ENCODE measurements around the gene NELFA.

NELFA gene

DNA sequence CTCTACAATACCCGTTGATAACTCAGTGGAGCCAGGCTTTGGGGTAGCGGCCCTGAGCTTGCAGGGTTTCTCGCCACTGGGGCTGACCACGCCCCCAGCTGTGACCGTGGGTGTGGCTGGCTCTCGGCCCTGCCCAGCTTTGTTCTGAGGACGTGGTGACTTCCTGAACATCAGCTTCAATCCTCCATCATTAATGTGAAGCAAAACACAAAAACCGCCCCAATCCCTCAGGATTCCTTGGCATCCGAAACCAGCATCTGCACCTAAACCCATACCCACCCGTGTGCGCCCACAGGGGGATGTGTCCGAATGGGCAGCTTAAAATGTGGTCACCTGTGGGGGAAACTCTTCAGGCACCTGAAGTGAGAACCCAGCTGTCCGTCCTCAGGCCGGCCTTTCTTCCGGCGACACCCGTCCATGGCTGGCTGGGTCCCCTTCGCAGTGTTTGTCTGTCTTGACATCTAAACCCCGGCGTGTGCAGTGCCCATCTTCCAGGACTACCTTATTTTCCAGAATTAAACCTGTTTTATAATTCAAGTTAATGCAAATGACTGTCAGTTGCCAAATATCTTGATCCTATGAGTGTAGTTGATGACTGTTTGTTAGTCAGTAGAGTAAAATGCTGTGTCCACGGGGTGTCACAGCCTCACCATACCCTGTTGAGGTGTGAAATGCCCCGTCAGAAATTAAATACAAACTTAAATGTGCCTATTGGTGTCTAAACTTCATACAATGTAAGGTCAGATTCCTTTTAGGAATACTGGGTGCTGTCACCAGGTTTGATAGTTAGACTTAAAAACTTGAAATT lies 27.3 kb downstream of the NELFA start:
- DNase-seq, result peak; percentile 55

DNA sequence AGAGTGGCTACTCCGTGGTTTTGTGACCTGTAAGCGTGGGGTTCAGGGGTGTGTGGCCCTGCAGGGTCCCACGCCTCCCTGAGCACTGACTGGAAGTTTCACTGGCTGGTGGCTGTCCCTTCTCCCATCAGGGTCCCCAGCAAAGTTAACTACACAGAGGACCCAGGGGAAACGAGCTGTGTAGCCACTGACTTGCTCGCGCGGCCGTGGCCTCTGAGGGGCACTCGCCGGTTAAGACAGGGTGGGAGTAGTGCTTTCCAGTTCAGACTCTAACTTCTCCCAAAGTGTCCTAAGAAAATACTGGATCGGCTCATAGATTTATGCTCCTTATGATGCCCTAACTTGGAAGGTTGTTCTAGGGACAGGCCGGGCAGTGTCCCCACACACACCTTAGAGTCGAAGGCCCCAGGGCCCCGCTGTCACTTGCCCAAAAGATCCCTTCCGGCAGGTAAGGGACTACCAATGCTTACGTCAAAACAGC lies 28.2 kb downstream of the NELFA start:
- peak; percentile 53 for DNase-seq

DNA sequence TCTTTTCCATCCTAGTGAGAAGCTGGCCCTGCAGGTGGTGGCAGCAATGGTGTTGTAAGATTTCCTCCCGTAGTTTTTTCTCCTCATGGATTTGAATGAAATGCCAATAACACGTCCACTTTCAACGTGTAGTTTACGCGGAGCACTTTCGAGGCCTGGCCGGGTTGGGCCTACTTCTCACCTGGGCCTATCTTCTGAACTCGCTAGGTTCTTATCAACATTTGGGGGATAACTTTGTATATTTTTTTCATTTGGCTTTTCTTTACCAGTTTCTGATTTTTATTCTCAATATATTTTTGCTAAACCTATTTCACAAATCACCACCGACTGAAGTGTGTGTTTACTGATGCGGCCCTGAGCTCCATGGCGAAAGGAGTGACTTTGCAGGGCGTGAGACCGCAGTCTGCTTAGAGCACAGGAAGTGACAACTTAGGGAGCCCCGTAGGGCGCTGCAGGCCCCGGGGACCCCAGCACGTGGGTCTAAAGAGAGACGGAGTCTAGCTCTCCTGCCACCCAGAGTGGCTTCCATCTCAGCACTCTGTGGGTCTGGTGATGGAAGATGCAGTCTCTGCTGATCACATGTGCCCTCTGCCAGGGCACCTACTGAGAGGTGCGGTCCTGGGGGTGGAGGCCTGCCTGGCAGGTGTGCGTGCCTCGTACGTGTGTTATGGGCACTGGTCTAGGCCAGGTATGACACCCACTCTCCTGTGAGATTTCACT lies 29.1 kb downstream of the NELFA start:
- DNase-seq, result peak; percentile 51

DNA sequence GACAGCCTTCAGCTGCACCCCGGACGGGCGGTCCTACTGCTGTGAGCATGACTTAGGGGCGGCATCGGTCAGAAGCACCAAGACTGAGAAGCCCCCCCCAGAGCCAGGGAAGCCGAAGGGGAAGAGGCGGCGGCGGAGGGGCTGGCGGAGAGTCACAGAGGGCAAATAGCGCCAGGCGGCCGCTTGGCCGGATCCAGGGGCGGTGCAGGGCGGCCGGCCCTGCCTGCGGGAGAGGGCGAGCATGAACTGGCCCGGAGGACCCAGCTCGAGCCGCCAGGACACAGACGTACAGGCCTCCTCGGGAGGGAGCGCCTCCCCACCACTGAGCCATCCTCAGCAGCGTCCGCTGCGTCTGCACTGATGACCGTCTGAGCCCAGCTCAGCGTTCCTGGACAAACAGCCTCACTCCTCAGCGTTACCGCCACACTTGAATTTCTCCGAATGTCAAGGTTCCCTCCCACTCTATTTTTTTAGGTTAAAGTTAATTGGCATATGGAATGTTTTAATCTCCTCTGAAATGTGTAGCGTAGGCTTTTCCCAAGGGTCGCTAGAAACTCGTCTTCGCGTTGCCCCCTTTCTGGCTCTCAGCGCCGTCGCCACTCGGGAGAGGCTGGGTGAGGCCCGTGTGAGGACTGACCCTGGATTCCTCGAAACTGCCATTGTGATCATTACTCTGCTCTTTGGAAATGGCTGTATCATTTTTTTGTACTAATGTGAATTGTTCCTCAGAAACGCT lies 29.9 kb downstream of the NELFA start:
- DNase-seq, result peak; percentile 50

GRCh38 chr4:1978226-1978625 lies 30.5 kb downstream of the NELFA start:
- DNase-seq, result peak; percentile 52

GRCh38 chr4:1976416-1977352 lies 32.1 kb downstream of the NELFA start:
- DNase-seq, result peak; percentile 54

DNA sequence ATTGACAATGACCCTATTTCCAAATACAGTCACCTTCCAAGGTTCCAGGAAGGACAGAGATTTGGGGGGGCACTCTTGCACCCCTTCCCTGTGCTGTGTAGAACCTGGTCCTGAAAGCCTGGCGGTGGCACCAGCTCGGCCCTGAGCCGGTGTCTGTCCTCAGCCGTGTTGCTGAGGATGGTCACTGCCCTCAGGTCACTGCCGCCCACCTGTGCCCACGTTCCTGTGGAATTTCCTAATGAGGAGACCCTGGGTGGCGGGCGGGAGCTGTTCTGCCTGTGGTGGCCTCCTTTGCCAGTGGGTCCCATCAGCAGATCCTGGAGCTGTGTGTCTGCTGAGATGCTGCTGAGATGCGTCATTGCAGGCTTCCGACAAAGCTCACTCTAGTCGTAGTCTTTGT lies 32.9 kb downstream of the NELFA start:
- DNase-seq, result no peak

- no peak for DNase-seq
Observed at GRCh38 chr4:1975391-1975801, 33.4 kb downstream of the NELFA start.

DNA sequence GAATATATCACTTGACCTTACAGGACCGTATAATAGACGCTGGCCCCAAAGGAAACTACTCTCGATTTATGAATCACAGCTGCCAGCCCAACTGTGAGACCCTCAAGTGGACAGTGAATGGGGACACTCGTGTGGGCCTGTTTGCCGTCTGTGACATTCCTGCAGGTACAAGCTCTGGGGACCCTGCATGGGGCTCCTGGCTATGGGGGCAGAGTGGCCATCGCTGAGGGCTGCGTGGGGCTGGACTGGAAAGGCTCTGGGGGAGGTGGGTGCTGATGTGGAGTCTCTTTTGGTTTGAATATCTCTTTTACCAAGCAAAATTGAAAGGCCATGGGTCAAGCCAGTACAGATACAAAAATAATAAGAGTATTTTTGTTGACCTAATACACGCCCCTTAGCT lies 33.9 kb downstream of the NELFA start:
- DNase-seq, result no peak

GRCh38 chr4:1973661-1974060 lies 35.1 kb downstream of the NELFA start:
- no peak for DNase-seq

DNA sequence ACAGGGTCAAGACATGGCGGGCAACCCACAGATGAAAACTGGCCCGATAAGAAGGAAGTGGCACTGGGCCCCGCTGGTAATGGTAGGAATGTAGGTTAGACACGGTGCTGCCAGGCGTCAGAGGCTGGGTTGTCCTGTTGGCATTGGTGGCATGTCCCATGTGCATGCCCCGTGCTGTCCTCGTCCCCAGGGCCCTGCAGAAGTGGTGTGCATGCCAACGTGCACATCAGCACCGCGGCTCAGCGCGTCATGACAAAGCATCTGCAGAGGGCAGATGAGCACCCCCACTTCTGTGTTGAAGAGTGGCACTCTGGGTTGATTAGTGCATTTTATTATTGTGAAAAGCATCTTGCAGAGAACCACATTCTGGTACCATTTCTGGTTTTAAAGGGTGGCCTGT lies 35.6 kb downstream of the NELFA start:
- no peak for DNase-seq

DNA sequence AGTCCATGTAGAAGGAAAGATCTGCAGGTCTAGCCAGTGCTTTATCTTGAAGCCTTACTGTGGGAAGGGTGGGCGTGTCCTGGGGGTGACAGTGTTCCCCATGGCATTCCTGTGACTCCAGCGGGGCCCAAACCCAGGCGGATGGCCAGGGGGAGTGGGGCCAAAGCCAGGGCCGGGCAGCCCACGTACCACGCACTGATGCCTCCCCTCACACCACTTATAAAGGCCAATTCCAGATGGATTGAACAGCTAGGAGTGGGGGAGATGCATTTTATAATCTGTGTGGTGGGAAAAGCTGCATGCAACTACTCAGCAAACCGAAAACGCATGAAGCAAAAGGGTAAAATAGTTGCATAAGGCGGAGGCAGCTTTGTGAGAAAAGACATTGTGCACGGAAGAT lies 36.4 kb downstream of the NELFA start:
- DNase-seq, result no peak

GRCh38 chr4:1971456-1972200 lies 37.1 kb downstream of the NELFA start:
- no peak for DNase-seq

- DNase-seq, result no peak
Observed at GRCh38 chr4:1970926-1971325, 37.8 kb downstream of the NELFA start.

GRCh38 chr4:1969928-1970723 lies 38.6 kb downstream of the NELFA start:
- DNase-seq, result no peak

DNA sequence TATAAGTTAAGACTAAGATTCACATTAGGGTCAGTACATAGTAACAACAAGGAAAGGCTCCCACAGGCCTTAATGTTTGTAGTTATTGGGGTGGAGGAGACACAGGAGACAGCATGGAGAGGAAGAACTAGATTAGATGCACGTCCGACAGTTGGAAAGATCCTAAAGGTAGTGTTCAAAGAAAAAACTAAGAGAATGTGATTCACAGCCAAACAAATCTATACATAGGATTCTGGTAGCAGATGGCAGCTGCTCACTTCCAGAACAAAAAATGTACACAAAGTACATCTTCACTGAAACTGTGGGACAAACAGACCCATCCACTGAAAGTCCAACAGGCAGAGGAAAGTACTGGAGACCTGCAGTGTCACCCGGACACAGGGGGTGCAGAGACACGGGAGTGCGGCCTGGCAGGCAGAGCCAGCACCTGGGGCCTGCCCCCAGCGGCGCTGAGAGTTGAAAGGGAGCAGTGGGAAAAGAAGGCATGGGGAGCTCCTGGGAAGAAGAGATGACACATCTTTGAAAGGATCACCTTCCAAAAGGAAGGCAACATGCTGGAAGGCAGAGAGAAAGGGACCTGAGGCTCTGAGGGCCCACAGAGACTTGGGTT lies 40.0 kb downstream of the NELFA start:
- DNase-seq, result no peak

DNA sequence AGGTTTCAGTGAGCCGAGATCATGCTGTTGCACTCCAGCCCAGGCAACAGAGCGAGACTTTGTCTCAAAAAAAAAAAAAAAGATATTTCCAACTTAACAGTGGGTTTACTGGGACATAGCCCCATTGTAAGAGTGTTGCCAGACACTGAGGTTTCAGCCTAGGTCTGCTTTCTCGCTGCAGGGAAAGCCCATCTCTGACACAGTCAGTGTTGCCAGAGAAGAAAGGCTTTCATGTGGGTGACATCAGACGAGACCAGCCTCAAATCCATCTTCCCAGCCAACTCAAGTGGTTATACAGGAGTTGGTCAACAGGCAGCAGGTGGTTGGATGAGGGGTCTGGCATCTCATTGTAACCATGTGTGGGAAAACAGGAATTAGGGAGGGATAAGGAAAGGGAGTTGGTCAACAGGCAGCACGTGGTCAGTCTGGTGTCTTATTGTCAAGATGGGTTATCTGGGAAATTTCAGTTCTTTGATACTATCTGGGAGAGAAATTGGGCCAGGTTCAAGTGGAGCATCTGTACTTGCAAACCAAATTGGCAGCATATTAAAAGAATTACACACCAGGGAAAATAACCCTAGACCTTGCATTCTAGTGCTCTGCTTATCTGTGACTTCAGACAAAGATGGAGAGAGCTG lies 41.1 kb downstream of the NELFA start:
- no peak for DNase-seq

DNA sequence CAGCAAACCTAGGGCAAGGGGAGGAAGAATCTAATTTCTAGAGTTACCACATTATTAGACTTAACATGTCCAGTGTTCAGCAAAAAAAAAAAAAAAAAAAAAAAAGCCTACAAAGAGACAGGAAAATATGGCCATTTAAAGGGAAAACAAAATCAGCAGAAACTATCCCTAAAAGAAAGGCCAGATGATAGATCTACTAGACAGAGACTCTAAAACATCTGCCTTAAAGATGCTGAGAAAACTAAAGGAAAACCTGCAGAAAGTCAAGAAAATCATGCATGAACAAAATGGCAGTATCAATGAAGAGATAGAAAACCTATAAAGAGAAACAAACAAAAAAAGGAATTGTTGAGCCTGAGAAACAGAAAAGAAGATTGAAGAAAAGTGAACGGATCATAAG lies 43.8 kb downstream of the NELFA start:
- no peak for DNase-seq

- no peak for DNase-seq
Observed at GRCh38 chr4:1964443-1964842, 44.3 kb downstream of the NELFA start.

- DNase-seq, result no peak
Observed at GRCh38 chr4:1962980-1963379, 45.8 kb downstream of the NELFA start.
